Fibroblast of gingiva (primary cell): ENCODE measurements around the gene INHBA.

Experiments used
- DNase-seq: peaks from one replicate; pipeline ENCODE4 v3.0.0-alpha.2; 2011; ENCODE audit warnings: low read depth

INHBA gene

GRCh38 chr7:41688906-41689305 lies 14.0 kb downstream of the INHBA start:
- no peak for DNase-seq

GRCh38 chr7:41688012-41688625 lies 14.8 kb downstream of the INHBA start:
- no peak for DNase-seq

- DNase-seq, result no peak
These were observed 17.2 kb downstream of the INHBA start for GRCh38 chr7:41685684-41686083.

- DNase-seq, result no peak
These were observed 20.5 kb downstream of the INHBA start for GRCh38 chr7:41682422-41682821.

GRCh38 chr7:41679566-41679965 lies 23.3 kb downstream of the INHBA start:
- DNase-seq, result no peak

GRCh38 chr7:41674505-41675023 lies 28.3 kb downstream of the INHBA start:
- no peak for DNase-seq

- DNase-seq, result no peak
These were observed 41.3 kb downstream of the INHBA start for GRCh38 chr7:41661596-41661995.

GRCh38 chr7:41659539-41659938 lies 43.4 kb downstream of the INHBA start:
- DNase-seq, result no peak

- DNase-seq, result peak; percentile 57
These were observed 46.5 kb downstream of the INHBA start for GRCh38 chr7:41656366-41656765.

- DNase-seq, result no peak
These were observed 47.5 kb downstream of the INHBA start for GRCh38 chr7:41655426-41655825.

GRCh38 chr7:41652267-41652666 lies 50.6 kb downstream of the INHBA start:
- peak; percentile 73 for DNase-seq

GRCh38 chr7:41648501-41648900 lies 54.4 kb downstream of the INHBA start:
- no peak for DNase-seq

GRCh38 chr7:41643616-41644015 lies 59.3 kb downstream of the INHBA start:
- no peak for DNase-seq

- no peak for DNase-seq
These were observed 61.2 kb downstream of the INHBA start for GRCh38 chr7:41641665-41642014.

- DNase-seq, result no peak
These were observed 61.8 kb downstream of the INHBA start for GRCh38 chr7:41641011-41641664.

GRCh38 chr7:41640487-41640886 lies 62.4 kb downstream of the INHBA start:
- no peak for DNase-seq

GRCh38 chr7:41637049-41637448 lies 65.8 kb downstream of the INHBA start:
- DNase-seq, result no peak
